HL-60 (cell line): ENCODE data around the gene IRF1.

Experiments
- DNase-seq, 2 experiments: peaks; one replicate each; pipeline ENCODE4 v3.0.0-alpha.2; 2010 to 2020; ENCODE audit warnings: low read depth in 1 of 2, low spot score in 1 of 2
- H3K27ac ChIP-seq: fragments of 250-450 bp; sonication (Bioruptor Pico); replicated peaks from 2 replicates; pipeline ENCODE4 v1.5.1; 2020; ENCODE audit warnings: mild to moderate bottlenecking, moderate library complexity
- H3K27me3 ChIP-seq: fragments of 250-450 bp; sonication (Bioruptor Pico); 2 replicates; pipeline ENCODE4 v1.5.1; 2021; ENCODE audit warnings: mild to moderate bottlenecking, moderate library complexity; ENCODE audit not compliant: insufficient read depth, poor library complexity, severe bottlenecking
- H3K4me3 ChIP-seq: replicated peaks from 2 replicates; pipeline ENCODE4 v1.5.1; 2011; ENCODE audit warnings: mild to moderate bottlenecking, control low read depth, low read length; ENCODE audit not compliant: insufficient read depth
- CTCF ChIP-seq: IDR thresholded peaks from one replicate; pipeline ENCODE4 v1.5.1; 2011; ENCODE audit warnings: low read length, control low read depth, inconsistent platforms; ENCODE audit not compliant: insufficient read depth
- GABPA ChIP-seq: IDR thresholded peaks from 2 replicates; pipeline ENCODE4 v1.6.1; 2012; ENCODE audit warnings: low read depth
- POLR2AphosphoS5 ChIP-seq: IDR thresholded peaks from 2 replicates; pipeline ENCODE4 v1.6.1; 2012; ENCODE audit warnings: low read depth
- REST ChIP-seq: IDR thresholded peaks from 2 replicates; pipeline ENCODE4 v1.6.1; 2012; ENCODE audit warnings: low read depth; ENCODE audit not compliant: insufficient replicate concordance
- SPI1 ChIP-seq: IDR thresholded peaks from 2 replicates; pipeline ENCODE4 v1.6.1; 2012; ENCODE audit warnings: low read depth, mild to moderate bottlenecking, borderline replicate concordance

IRF1 gene

GRCh38 chr5:132470010-132470392, 20.6 kb downstream of the IRF1 start:
- H3K4me3 ChIP-seq: no peak overlapping the region
- H3K27me3 ChIP-seq: no peaks in the 10 kb centered on the region
- no peak for TF ChIP-seq POLR2AphosphoS5
- no peak for TF ChIP-seq CTCF
- TF ChIP-seq SPI1: no peak
- no peak for TF ChIP-seq GABPA
- TF ChIP-seq REST: no peak
- no peak overlapping the region for H3K27ac ChIP-seq
- no peak for DNase-seq

GRCh38 chr5:132469380-132470009, 21.1 kb downstream of the IRF1 start:
- Histone ChIP-seq H3K27me3 (no peaks in the 10 kb centered on the region), H3K27ac (no peak overlapping the region), H3K4me3 (no peak overlapping the region)
- no peak for TF ChIP-seq CTCF
- no peak for TF ChIP-seq POLR2AphosphoS5
- TF ChIP-seq GABPA: no peak
- no peak for TF ChIP-seq REST
- no peak for TF ChIP-seq SPI1
- DNase-seq: no peak

- DNase-seq: no peak
Observed at GRCh38 chr5:132468656-132469379, 21.8 kb downstream of the IRF1 start.

More at GRCh38 chr5:132468656-132469379, 21.8 kb downstream of the IRF1 start:
- Histone ChIP-seq H3K27ac (no peak overlapping the region), H3K27me3 (no peaks in the 10 kb centered on the region), H3K4me3 (no peak overlapping the region)
- TF ChIP-seq GABPA (no peak), SPI1 (no peak), POLR2AphosphoS5 (no peak), CTCF (no peak), REST (no peak)
